Muscle of back (tissue), 11 donors: ENCODE results near the gene TDP1. TPM values are rescaled to one million over a fixed set of nuclear protein-coding genes. Genes with fewer than 3 reads are reported as not detected.

ENCODE experiments used
- DNase-seq, 3 donors: peaks; one replicate each; pipeline versions ENCODE4 v3.0.0 to v3.0.0-alpha.2; 2013
- polyA plus RNA-seq, 10 donors: library from polyadenylated mRNA; unstranded; fragments of 120-200 nt; gene quantifications; one replicate each; pipeline ENCODE4 v1.2.1, GENCODE V29; 2013; ENCODE audit not compliant: insufficient read length in 10 of 10

TDP1 gene
- polyA plus RNA-seq, 10 donors: 7.7 to 13.5 (median 10.0) TPM

- DNase-seq: no peak
Observed at GRCh38 chr14:89936654-89937185, 19.0 kb upstream of the TDP1 start.

- DNase-seq: no peak
Observed at GRCh38 chr14:89941830-89942377, 13.8 kb upstream of the TDP1 start.

- DNase-seq: no peak
Observed at GRCh38 chr14:89947344-89947743, 8.4 kb upstream of the TDP1 start.

GRCh38 chr14:89952576-89952975 lies 3.2 kb upstream of the TDP1 start:
- no peak for DNase-seq

GRCh38 chr14:89953602-89954001 lies 2.1 kb upstream of the TDP1 start:
- DNase-seq: no peak

- peak; percentile 99 to 100 (median 99) for DNase-seq
Observed at GRCh38 chr14:89954070-89955021, 1.4 kb upstream of the TDP1 start, which contains the start of gene EFCAB11. TSS of gene EFCAB11 (minus strand) at chr14:89954730. CDS start at chr14:89954660, 70 bp downstream.

- no peak for DNase-seq
Observed at GRCh38 chr14:89955022-89955744, 544 bp upstream of the TDP1 start.

- DNase-seq: no peak
Observed at GRCh38 chr14:89956661-89957009, 908 bp downstream of the TDP1 start.

- DNase-seq: peak in 1 of 3 donors; percentile 7
Observed at GRCh38 chr14:89957376-89957775, 1.6 kb downstream of the TDP1 start.

GRCh38 chr14:89957791-89958190 lies 2.1 kb downstream of the TDP1 start:
- DNase-seq: no peak

GRCh38 chr14:89958966-89959365 lies 3.2 kb downstream of the TDP1 start:
- DNase-seq: no peak

- DNase-seq: no peak
Observed at GRCh38 chr14:89959853-89960445, 4.2 kb downstream of the TDP1 start.

GRCh38 chr14:89960914-89961313 lies 5.2 kb downstream of the TDP1 start:
- no peak for DNase-seq

- DNase-seq: no peak
Observed at GRCh38 chr14:89963288-89963978, 7.7 kb downstream of the TDP1 start.

- no peak for DNase-seq
Observed at GRCh38 chr14:89965839-89966238, 10.1 kb downstream of the TDP1 start.

GRCh38 chr14:89973234-89973823 lies 17.6 kb downstream of the TDP1 start:
- DNase-seq: peak; percentile 43 to 79 (median 67)

GRCh38 chr14:89977668-89978067 lies 21.9 kb downstream of the TDP1 start:
- DNase-seq: no peak

GRCh38 chr14:89978656-89979055 lies 22.9 kb downstream of the TDP1 start:
- DNase-seq: no peak

GRCh38 chr14:89983375-89983774 lies 27.6 kb downstream of the TDP1 start:
- DNase-seq: no peak

GRCh38 chr14:89986462-89987160 lies 30.9 kb downstream of the TDP1 start:
- DNase-seq: no peak
